NCI-H128 (cell line): ENCODE results near the gene RARA.

ENCODE experiments used
- DNase-seq: peaks from one replicate; lab custom pipeline; 2025; ENCODE audit not compliant: unreplicated experiment; lab: John Stamatoyannopoulos, UW

RARA gene

GRCh38 chr17:40345161-40345993, 36.4 kb downstream of the RARA start:
- DNase-seq: no peak

GRCh38 chr17:40345994-40346764, 37.2 kb downstream of the RARA start:
- no peak for DNase-seq

GRCh38 chr17:40346765-40347158, 37.8 kb downstream of the RARA start:
- no peak for DNase-seq

GRCh38 chr17:40347319-40348135, 38.5 kb downstream of the RARA start:
- no peak for DNase-seq

- no peak for DNase-seq
These were observed 39.1 kb downstream of the RARA start for GRCh38 chr17:40348136-40348504.

GRCh38 chr17:40348562-40349476, 39.8 kb downstream of the RARA start:
- no peak for DNase-seq

- no peak for DNase-seq
These were observed 40.5 kb downstream of the RARA start for GRCh38 chr17:40349477-40349894.

GRCh38 chr17:40349895-40350688, 41.1 kb downstream of the RARA start:
- no peak for DNase-seq

GRCh38 chr17:40350689-40351358, 41.8 kb downstream of the RARA start:
- no peak for DNase-seq

- DNase-seq: no peak
These were observed 42.6 kb downstream of the RARA start for GRCh38 chr17:40351359-40352236.

GRCh38 chr17:40352237-40352778, 43.3 kb downstream of the RARA start:
- DNase-seq: no peak

- DNase-seq: no peak
These were observed 43.9 kb downstream of the RARA start for GRCh38 chr17:40352779-40353394.

GRCh38 chr17:40354221-40355122, 45.5 kb downstream of the RARA start:
- no peak for DNase-seq

- DNase-seq: no peak
These were observed 46.3 kb downstream of the RARA start for GRCh38 chr17:40355123-40355803.

- DNase-seq: no peak
These were observed 47.1 kb downstream of the RARA start for GRCh38 chr17:40355804-40356758.
